IPS-NIHi11 (cell line): ENCODE measurements around the gene ACOT7.
"Not testable (repeated sequence)": the region's sequence is repeated elsewhere in the genome, so short reads cannot be mapped to it uniquely, and the experiment has no call there.

ENCODE experiments used
- DNase-seq: peaks from one replicate; pipeline ENCODE4 v3.0.0; 2012; ENCODE audit warnings: mixed read lengths, low spot score

Gene ACOT7

GRCh38 chr1:6363085-6363884 lies 30.3 kb downstream of the ACOT7 start:
- not testable (repeated sequence) for DNase-seq

- no peak for DNase-seq
These were observed 32.3 kb downstream of the ACOT7 start for GRCh38 chr1:6361124-6361775.

- no peak for DNase-seq
These were observed 33.0 kb downstream of the ACOT7 start for GRCh38 chr1:6360517-6361070.

GRCh38 chr1:6360117-6360496 lies 33.5 kb downstream of the ACOT7 start:
- no peak for DNase-seq

- no peak for DNase-seq
These were observed 34.1 kb downstream of the ACOT7 start for GRCh38 chr1:6359216-6360116.

- no peak for DNase-seq
These were observed 34.8 kb downstream of the ACOT7 start for GRCh38 chr1:6358757-6359201.

- no peak for DNase-seq
These were observed 35.4 kb downstream of the ACOT7 start for GRCh38 chr1:6358144-6358624.

- peak; percentile 62 for DNase-seq
These were observed 36.2 kb downstream of the ACOT7 start for GRCh38 chr1:6357243-6357936.

GRCh38 chr1:6355621-6356020 lies 37.9 kb downstream of the ACOT7 start:
- DNase-seq, result no peak

- no peak for DNase-seq
These were observed 38.8 kb downstream of the ACOT7 start for GRCh38 chr1:6354659-6355317.

- no peak for DNase-seq
These were observed 39.5 kb downstream of the ACOT7 start for GRCh38 chr1:6353955-6354658.

- DNase-seq, result no peak
These were observed 40.0 kb downstream of the ACOT7 start for GRCh38 chr1:6353619-6353954.

GRCh38 chr1:6352138-6352563 lies 41.4 kb downstream of the ACOT7 start:
- DNase-seq, result peak; percentile 78

GRCh38 chr1:6351480-6352137 lies 42.0 kb downstream of the ACOT7 start:
- no peak for DNase-seq

- no peak for DNase-seq
These were observed 43.0 kb downstream of the ACOT7 start for GRCh38 chr1:6350416-6351088.

GRCh38 chr1:6349254-6349943 lies 44.2 kb downstream of the ACOT7 start:
- no peak for DNase-seq

- no peak for DNase-seq
These were observed 44.9 kb downstream of the ACOT7 start for GRCh38 chr1:6348511-6349191.
